SH-SY5Y (cell line): ENCODE measurements around the gene NFKBIB.

Experiments
- GATA2 ChIP-seq: IDR thresholded peaks from 2 replicates; pipeline ENCODE4 v1.6.1; 2011; ENCODE audit warnings: mild to moderate bottlenecking, low read depth, low read length
- GATA3 ChIP-seq: IDR thresholded peaks from 2 replicates; pipeline ENCODE4 v1.6.1; 2011; ENCODE audit warnings: low read depth, mild to moderate bottlenecking, low read length, moderate library complexity

GRCh38 chr19:38868551-38868950, 31.2 kb upstream of the NFKBIB start:
- TF ChIP-seq GATA3 (no peak), GATA2 (no peak)
